Thoracic aorta (tissue), 2 donors: ENCODE measurements around the gene MYO3B. TPM values are rescaled to one million over a fixed set of nuclear protein-coding genes. Genes with fewer than 3 reads are reported as not detected.

Experiments used
- ATAC-seq: fragments of 150-250 bp; one replicate; pipeline ENCODE4 v1.8.0; 2017; ENCODE audit warnings: low read depth; ENCODE audit not compliant: insufficient number of reproducible peaks, low FRiP score
- DNase-seq: peaks from one replicate; pipeline ENCODE4 v3.0.0-alpha.2; 2020; ENCODE audit warnings: low spot score
- H3K27ac ChIP-seq, 2 donors: fragments of 200-600 bp; sonication (generic); 1 replicate in 1 of 2; 2 replicates in 1 of 2; pipeline ENCODE4 v1.5.1; 2016; ENCODE audit warnings: mild to moderate bottlenecking in 2 of 2, moderate library complexity in 2 of 2
- H3K27me3 ChIP-seq: fragments of 200-600 bp; sonication (generic); replicated peaks from 2 replicates; pipeline ENCODE4 v1.6.0; 2016; ENCODE audit warnings: mild to moderate bottlenecking; ENCODE audit not compliant: insufficient read depth
- H3K36me3 ChIP-seq: fragments of 200-600 bp; sonication (generic); one replicate; pipeline ENCODE4 v1.5.1; 2016
- H3K4me1 ChIP-seq, 2 donors: fragments of 200-600 bp; sonication (generic); 1 replicate in 1 of 2; 2 replicates in 1 of 2; pipeline versions ENCODE4 v1.5.1 to v1.6.0; 2016; ENCODE audit warnings: low read depth in 2 of 2, mild to moderate bottlenecking in 1 of 2; ENCODE audit not compliant: control insufficient read depth in 1 of 2
- H3K4me3 ChIP-seq: fragments of 200-600 bp; sonication (generic); 2 replicates; pipeline ENCODE4 v1.5.1; 2016; ENCODE audit warnings: mild to moderate bottlenecking
- H3K9me3 ChIP-seq: fragments of 200-600 bp; sonication (generic); 2 replicates; pipeline ENCODE4 v1.5.1; 2016
- total RNA-seq, 2 donors: library from RNA; depleted of rRNA; stranded (reverse); fragments of >200 nt; gene quantifications; one replicate each; pipeline versions ENCODE4 v1.1.0 to v1.2.3, GENCODE V29; 2016
- TF ChIP-seq, protein P1 (sequence below): fragments of 200-600 bp; sonication (generic); IDR thresholded peaks from one replicate; pipeline ENCODE4 v1.5.1; 2019; ENCODE audit warnings: antibody characterized with exemption

MYO3B gene
- total RNA-seq, 2 donors from 2014 or later = not detected

DNA sequence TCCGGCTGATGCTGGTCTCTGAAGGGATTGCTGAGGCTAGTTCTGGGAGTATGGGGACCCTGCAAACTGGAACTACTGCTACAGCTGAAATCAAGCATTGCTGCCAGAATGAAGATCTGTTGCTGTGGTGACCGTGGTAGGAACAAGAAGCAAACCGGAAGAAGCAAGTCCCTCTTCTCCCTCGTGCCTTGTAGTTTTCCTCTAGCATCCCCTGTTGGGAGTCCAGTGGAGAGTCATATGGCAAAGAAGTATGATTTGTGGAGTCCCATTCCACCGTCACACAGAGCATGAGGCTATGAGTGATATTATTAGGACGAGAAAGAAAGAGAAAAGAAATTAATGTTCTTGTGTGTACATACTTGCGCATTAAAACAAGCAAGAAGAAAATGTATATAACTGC lies 398.3 kb downstream of the MYO3B start:
- no peak for ATAC-seq
- TF ChIP-seq, protein P1, sequence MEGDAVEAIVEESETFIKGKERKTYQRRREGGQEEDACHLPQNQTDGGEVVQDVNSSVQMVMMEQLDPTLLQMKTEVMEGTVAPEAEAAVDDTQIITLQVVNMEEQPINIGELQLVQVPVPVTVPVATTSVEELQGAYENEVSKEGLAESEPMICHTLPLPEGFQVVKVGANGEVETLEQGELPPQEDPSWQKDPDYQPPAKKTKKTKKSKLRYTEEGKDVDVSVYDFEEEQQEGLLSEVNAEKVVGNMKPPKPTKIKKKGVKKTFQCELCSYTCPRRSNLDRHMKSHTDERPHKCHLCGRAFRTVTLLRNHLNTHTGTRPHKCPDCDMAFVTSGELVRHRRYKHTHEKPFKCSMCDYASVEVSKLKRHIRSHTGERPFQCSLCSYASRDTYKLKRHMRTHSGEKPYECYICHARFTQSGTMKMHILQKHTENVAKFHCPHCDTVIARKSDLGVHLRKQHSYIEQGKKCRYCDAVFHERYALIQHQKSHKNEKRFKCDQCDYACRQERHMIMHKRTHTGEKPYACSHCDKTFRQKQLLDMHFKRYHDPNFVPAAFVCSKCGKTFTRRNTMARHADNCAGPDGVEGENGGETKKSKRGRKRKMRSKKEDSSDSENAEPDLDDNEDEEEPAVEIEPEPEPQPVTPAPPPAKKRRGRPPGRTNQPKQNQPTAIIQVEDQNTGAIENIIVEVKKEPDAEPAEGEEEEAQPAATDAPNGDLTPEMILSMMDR = no peak
- H3K9me3 ChIP-seq = no peaks in the 10 kb centered on the region

DNA sequence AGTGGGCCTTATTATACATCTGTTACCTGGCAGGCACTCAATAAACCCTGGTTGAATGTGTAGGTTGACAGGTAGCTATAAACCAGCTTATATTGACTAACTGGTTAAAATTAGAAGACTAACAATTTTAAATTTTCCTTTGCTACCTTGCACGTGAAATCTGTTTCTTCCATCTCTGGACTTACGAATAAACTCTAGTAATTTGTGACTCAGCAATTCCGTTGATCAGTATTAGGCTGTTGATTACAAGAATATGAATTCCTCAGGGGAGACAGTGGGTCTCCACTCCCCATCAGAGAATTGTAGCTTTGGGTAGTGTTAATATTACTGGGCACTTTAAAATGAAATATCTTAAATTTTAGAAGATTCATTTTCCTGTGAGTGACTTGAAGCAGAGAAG lies 399.4 kb downstream of the MYO3B start:
- TF ChIP-seq, protein P1 = no peak
- DNase-seq (no peak), ATAC-seq (no peak)
- H3K27ac ChIP-seq = no peak overlapping the region
- H3K9me3 ChIP-seq = no peaks in the 10 kb centered on the region
- H3K4me3 ChIP-seq = no peak overlapping the region
- no peaks in the 10 kb centered on the region for H3K27me3 ChIP-seq
- no peaks in the 10 kb centered on the region for H3K4me1 ChIP-seq
- H3K36me3 ChIP-seq = no peaks in the 10 kb centered on the region

More for the DNA sequence above, 398.3 kb downstream of the MYO3B start:
- H3K27ac ChIP-seq = no peak overlapping the region
- DNase-seq = no peak
- no peaks in the 10 kb centered on the region for H3K27me3 ChIP-seq
- H3K4me3 ChIP-seq = no peak overlapping the region
- no peaks in the 10 kb centered on the region for H3K4me1 ChIP-seq
- H3K36me3 ChIP-seq = no peaks in the 10 kb centered on the region

DNA sequence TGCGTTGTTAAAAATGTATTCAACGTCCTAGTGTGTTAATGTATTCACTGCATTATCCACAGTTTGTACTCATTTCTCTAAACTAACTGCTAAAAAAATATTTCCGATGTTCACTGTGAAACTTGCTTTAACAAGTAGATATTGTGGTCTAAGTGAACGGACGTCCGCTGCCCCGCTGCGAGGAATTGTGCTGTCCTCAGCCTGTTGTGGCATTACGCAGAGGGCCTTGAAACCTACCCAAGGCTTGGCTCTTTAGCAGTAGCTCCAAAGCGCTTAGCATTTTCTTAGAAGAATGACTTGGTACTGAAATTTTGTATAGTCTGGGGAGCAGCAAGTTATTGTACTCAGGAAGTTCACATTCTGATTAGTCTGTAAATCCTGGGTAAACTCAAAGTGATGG lies 400.7 kb downstream of the MYO3B start:
- Histone ChIP-seq H3K36me3 (no peaks in the 10 kb centered on the region), H3K9me3 (no peaks in the 10 kb centered on the region), H3K4me3 (no peak overlapping the region), H3K4me1 (no peaks in the 10 kb centered on the region), H3K27me3 (no peaks in the 10 kb centered on the region), H3K27ac (no peak overlapping the region)
- DNase-seq = no peak
- TF ChIP-seq, protein P1 = no peak
- no peak for ATAC-seq

DNA sequence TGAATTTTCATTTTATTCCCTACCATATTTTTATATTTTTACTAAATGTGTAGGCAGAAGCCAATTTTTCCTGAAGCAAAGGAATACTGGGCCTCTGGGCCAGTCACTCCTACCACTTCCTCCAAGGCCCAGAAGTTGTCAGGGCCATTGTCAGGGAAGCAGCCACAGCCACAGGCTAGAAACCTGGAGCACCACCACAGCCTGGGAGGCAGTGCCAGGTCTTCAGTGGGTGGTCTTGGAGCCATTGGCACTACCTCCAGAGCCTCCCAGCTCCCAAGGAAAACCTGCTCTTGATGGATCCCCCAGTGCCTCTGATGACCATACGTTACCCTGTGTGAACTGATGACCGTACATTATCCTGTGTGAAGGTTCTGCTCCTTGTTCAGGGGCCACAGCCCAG lies 401.6 kb downstream of the MYO3B start:
- ATAC-seq = no peak
- DNase-seq = no peak
- TF ChIP-seq, protein P1 = no peak
- Histone ChIP-seq H3K36me3 (no peaks in the 10 kb centered on the region), H3K4me3 (no peak overlapping the region), H3K9me3 (no peaks in the 10 kb centered on the region), H3K27ac (no peak overlapping the region), H3K27me3 (no peaks in the 10 kb centered on the region), H3K4me1 (no peaks in the 10 kb centered on the region)

DNA sequence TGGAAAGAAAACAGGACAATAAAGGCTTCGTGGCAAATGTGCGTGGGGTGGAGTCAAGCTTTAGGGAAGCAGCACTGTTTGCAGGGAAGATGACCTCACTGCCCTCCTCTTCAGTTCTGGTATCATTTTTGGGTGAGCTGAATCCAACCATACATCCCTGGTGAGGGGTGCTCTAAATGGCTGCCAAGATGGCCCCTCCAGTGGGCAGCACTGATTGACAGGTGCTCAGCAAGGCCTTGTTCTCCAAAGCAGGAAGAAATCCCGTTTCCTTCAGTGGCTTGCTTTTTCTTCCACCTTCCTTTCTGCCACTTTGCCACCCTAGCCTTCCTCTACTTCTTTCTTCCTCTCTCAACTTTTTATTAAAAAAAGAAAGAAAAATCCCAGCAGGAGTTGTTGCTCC lies 404.4 kb downstream of the MYO3B start:
- TF ChIP-seq, protein P1 = no peak
- Histone ChIP-seq H3K4me3 (no peak overlapping the region), H3K4me1 (no peaks in the 10 kb centered on the region), H3K27ac (no peak overlapping the region), H3K27me3 (no peaks in the 10 kb centered on the region), H3K9me3 (no peaks in the 10 kb centered on the region), H3K36me3 (no peaks in the 10 kb centered on the region)
- DNase-seq = no peak
- no peak for ATAC-seq
